K562 (cell line): ENCODE data around the gene ILKAP. TPM values are rescaled to one million over a fixed set of nuclear protein-coding genes. Genes with fewer than 3 reads are reported as not detected.

ENCODE experiments used
- ARID1B ChIP-seq: fragments of 450-650 bp; IDR thresholded peaks from 2 replicates; pipeline ENCODE4 v1.6.1; 2016; ENCODE audit warnings: antibody characterized with exemption, mild to moderate bottlenecking, inconsistent platforms
- C11orf30 ChIP-seq: fragments of 450-650 bp; IDR thresholded peaks from 2 replicates; pipeline ENCODE4 v1.6.1; 2016; ENCODE audit warnings: low read depth, mild to moderate bottlenecking
- EWSR1 ChIP-seq: fragments of 450-650 bp; IDR thresholded peaks from 2 replicates; pipeline ENCODE4 v1.6.1; 2018; ENCODE audit warnings: borderline replicate concordance, mild to moderate bottlenecking, low read depth, moderate library complexity; ENCODE audit not compliant: partially characterized antibody
- GTF2E2 ChIP-seq: fragments of 200-800 bp; sonication (Bioruptor generic); IDR thresholded peaks from 2 replicates; pipeline ENCODE4 v1.6.1; 2016; ENCODE audit warnings: missing genetic modification characterization, missing compliant biosample characterization
- HDAC2 ChIP-seq: fragments of 450-650 bp; IDR thresholded peaks from 2 replicates; pipeline ENCODE4 v1.6.1; 2016; ENCODE audit warnings: mild to moderate bottlenecking
- KDM1A ChIP-seq, 2 experiments: fragments of 450-650 bp; IDR thresholded peaks; 2 replicates each; pipeline ENCODE4 v1.6.1; 2016; ENCODE audit warnings: mild to moderate bottlenecking in 2 of 2
- MAFK ChIP-seq: IDR thresholded peaks from 2 replicates; pipeline ENCODE4 v1.6.1; 2011; ENCODE audit warnings: low read length, improper control_type of control experiment
- NCOA2 ChIP-seq, 2 experiments: fragments of 450-650 bp; IDR thresholded peaks; 2 replicates each; pipeline ENCODE4 v1.6.1; 2018; ENCODE audit warnings: mild to moderate bottlenecking in 2 of 2, moderate library complexity in 1 of 2; ENCODE audit not compliant: partially characterized antibody in 2 of 2
- TBP ChIP-seq: optimal IDR thresholded peaks from 2 replicates; pipeline ENCODE3; 2011; ENCODE audit warnings: low read depth, low read length, improper control_type of control experiment
- TGIF2 ChIP-seq: sonication (generic); formaldehyde crosslinking; IDR thresholded peaks from 2 replicates; pipeline ENCODE4 v1.8.1; 2022; ENCODE audit warnings: mild to moderate bottlenecking, missing genetic modification reagents, moderate library complexity
- XRCC3 ChIP-seq: fragments of 450-650 bp; IDR thresholded peaks from 2 replicates; pipeline ENCODE4 v1.6.1; 2017; ENCODE audit warnings: mild to moderate bottlenecking, moderate library complexity
- ZBED1 ChIP-seq: IDR thresholded peaks from 2 replicates; pipeline ENCODE4 v1.6.1; 2014
- ZNF23 ChIP-seq: fragments of 250-450 bp; sonication (Bioruptor Pico); IDR thresholded peaks from 2 replicates; pipeline ENCODE4 v1.4.0; 2020; ENCODE audit warnings: mild to moderate bottlenecking
- ZNF274 ChIP-seq: IDR thresholded peaks from 2 replicates; pipeline ENCODE4 v1.6.1; 2011; ENCODE audit warnings: low read depth, mild to moderate bottlenecking, low read length, moderate library complexity, borderline replicate concordance
- ZNF668 ChIP-seq: fragments of 250-450 bp; sonication (Bioruptor Pico); IDR thresholded peaks from 2 replicates; pipeline ENCODE4 v1.8.0; 2022; ENCODE audit warnings: mild to moderate bottlenecking, inconsistent platforms
- polyA plus RNA-seq, 8 experiments: library from polyadenylated mRNA; depleted of rRNA in 4 of 8; stranded (reverse) in 5 of 8; unstranded in 3 of 8; fragments of >200 nt; fragmentation: Nextera tagmentation in 2 of 8; fragmentation: Illumina TruSeq in 1 of 8; extraction: Ambion mirVana in 2 of 8; extraction: Trizol in 1 of 8; gene quantifications; 2 replicates each; pipeline versions ENCODE4 v1.2.1 to v1.2.3, GENCODE V29; 2011 to 2014; ENCODE audit warnings: inconsistent platforms in 1 of 8, missing spikeins in 1 of 8
- total RNA-seq, 7 experiments: library from RNA; depleted of rRNA in 6 of 7; stranded (reverse); fragments of >200 nt in 6 of 7; fragmentation: Illumina TruSeq in 2 of 7; extraction: Trizol in 2 of 7; gene quantifications; 2 replicates each; pipeline versions ENCODE4 v1.2.1 to v1.2.3, GENCODE V29; 2011 to 2021; ENCODE audit warnings: low replicate concordance in 1 of 7
- TF ChIP-seq, protein P1 (sequence below): sonication (generic); formaldehyde crosslinking; IDR thresholded peaks from 2 replicates; pipeline ENCODE4 v1.8.1; 2022; ENCODE audit warnings: missing genetic modification reagents
- TF ChIP-seq, protein P2 (sequence below), 2 experiments: fragments of 450-650 bp in 1 of 2; sonication (generic) in 1 of 2; formaldehyde crosslinking; conservative IDR thresholded peaks; 2 replicates each; pipeline versions ENCODE4 v1.4.0 to v1.8.1; 2020 to 2022; ENCODE audit warnings: mild to moderate bottlenecking in 1 of 2, missing genetic modification reagents in 1 of 2
- TF ChIP-seq, protein P3 (sequence below): fragments of 250-450 bp; sonication (Bioruptor Pico); IDR thresholded peaks from 2 replicates; pipeline ENCODE4 v1.4.0; 2020; ENCODE audit warnings: borderline replicate concordance
- TF ChIP-seq, protein P4 (sequence below), 2 experiments: IDR thresholded peaks; 2 replicates each; pipeline ENCODE4 v1.6.1; 2012; ENCODE audit warnings: improper control_type of control experiment in 2 of 2, low read depth in 2 of 2, low read length in 2 of 2, borderline replicate concordance in 1 of 2
- TF ChIP-seq, protein P5 (sequence below): fragments of 200-800 bp; sonication (Bioruptor generic); IDR thresholded peaks from 2 replicates; pipeline ENCODE4 v1.6.1; 2017; ENCODE audit warnings: missing genetic modification characterization, missing compliant biosample characterization

ILKAP gene
- total and polyA plus RNA-seq, 9 of the 15 experiments (the other 6 are each of a cell fraction or from before 2014, with no cell fraction given), result 3.1 to 43.9 (median 20.7) TPM

DNA sequence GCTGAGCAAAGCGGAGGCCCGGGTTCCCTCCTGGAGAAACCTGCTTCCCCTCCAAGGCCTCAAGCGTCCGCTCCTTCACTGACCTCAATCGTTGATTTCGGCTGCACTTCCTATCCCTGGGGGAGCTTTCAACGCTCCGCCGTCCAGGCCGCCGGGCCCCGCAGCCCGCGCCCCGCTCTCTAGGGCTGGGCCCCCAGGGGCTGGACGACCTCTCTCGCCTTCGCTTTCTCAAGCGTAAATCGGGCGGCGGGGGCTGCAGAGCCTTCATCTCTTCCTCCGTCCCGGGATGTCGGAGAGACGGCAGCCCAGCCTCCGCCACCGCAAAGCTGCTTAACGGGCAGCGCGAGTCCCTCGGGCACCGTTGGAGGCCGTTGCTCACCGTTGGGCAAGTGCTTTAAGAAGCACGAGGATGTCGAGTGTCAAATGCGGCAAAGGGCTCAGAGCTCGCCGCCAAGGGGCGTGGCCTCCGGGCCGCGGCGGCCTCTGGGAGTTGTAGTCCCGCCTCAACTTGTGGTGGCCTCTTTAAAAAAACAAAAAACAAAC lies 27.8 kb upstream of the ILKAP start (continued):
- no peak for TF ChIP-seq EWSR1
- no peak; the same call in 1 of the 2 replicates for TF ChIP-seq TGIF2 (CRISPR knock-in tag)
- no peak for TF ChIP-seq XRCC3
- TF ChIP-seq, protein P1, sequence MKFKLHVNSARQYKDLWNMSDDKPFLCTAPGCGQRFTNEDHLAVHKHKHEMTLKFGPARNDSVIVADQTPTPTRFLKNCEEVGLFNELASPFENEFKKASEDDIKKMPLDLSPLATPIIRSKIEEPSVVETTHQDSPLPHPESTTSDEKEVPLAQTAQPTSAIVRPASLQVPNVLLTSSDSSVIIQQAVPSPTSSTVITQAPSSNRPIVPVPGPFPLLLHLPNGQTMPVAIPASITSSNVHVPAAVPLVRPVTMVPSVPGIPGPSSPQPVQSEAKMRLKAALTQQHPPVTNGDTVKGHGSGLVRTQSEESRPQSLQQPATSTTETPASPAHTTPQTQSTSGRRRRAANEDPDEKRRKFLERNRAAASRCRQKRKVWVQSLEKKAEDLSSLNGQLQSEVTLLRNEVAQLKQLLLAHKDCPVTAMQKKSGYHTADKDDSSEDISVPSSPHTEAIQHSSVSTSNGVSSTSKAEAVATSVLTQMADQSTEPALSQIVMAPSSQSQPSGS (CRISPR knock-in tag), result no peak
- TF ChIP-seq, protein P2, sequence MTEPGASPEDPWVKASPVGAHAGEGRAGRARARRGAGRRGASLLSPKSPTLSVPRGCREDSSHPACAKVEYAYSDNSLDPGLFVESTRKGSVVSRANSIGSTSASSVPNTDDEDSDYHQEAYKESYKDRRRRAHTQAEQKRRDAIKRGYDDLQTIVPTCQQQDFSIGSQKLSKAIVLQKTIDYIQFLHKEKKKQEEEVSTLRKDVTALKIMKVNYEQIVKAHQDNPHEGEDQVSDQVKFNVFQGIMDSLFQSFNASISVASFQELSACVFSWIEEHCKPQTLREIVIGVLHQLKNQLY (CRISPR knock-in tag; conservative IDR thresholded peaks at IDR 0.05), result no peak
- no peak for TF ChIP-seq ARID1B
- TF ChIP-seq NCOA2 (IDR thresholded peaks at IDR 0.05; ENCODE audit: partially characterized antibody in 2 of 2), result no peak
- TF ChIP-seq HDAC2, result peak; percentile 50; the same call in 1 of the 2 replicates
- no peak for TF ChIP-seq ZNF23 (CRISPR knock-in tag)
- peak; percentile 57 for TF ChIP-seq TBP
- TF ChIP-seq, protein P3, sequence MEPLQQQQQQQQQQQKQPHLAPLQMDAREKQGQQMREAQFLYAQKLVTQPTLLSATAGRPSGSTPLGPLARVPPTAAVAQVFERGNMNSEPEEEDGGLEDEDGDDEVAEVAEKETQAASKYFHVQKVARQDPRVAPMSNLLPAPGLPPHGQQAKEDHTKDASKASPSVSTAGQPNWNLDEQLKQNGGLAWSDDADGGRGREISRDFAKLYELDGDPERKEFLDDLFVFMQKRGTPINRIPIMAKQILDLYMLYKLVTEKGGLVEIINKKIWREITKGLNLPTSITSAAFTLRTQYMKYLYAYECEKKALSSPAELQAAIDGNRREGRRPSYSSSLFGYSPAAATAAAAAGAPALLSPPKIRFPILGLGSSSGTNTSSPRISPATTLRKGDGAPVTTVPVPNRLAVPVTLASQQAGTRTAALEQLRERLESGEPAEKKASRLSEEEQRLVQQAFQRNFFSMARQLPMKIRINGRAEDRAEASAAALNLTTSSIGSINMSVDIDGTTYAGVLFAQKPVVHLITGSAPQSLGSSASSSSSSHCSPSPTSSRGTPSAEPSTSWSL (CRISPR knock-in tag), result no peak
- TF ChIP-seq KDM1A (IDR thresholded peaks at IDR 0.05), result no peak
- TF ChIP-seq, protein P4, sequence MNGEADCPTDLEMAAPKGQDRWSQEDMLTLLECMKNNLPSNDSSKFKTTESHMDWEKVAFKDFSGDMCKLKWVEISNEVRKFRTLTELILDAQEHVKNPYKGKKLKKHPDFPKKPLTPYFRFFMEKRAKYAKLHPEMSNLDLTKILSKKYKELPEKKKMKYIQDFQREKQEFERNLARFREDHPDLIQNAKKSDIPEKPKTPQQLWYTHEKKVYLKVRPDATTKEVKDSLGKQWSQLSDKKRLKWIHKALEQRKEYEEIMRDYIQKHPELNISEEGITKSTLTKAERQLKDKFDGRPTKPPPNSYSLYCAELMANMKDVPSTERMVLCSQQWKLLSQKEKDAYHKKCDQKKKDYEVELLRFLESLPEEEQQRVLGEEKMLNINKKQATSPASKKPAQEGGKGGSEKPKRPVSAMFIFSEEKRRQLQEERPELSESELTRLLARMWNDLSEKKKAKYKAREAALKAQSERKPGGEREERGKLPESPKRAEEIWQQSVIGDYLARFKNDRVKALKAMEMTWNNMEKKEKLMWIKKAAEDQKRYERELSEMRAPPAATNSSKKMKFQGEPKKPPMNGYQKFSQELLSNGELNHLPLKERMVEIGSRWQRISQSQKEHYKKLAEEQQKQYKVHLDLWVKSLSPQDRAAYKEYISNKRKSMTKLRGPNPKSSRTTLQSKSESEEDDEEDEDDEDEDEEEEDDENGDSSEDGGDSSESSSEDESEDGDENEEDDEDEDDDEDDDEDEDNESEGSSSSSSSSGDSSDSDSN (IDR thresholded peaks at IDR 0.05; ENCODE audit: borderline replicate concordance in 1 of 2, low read depth in 2 of 2, low read length in 2 of 2), result no peak
- no peak for TF ChIP-seq ZBED1
- no peak for TF ChIP-seq ZNF668 (CRISPR knock-in tag)
- TF ChIP-seq, protein P5, sequence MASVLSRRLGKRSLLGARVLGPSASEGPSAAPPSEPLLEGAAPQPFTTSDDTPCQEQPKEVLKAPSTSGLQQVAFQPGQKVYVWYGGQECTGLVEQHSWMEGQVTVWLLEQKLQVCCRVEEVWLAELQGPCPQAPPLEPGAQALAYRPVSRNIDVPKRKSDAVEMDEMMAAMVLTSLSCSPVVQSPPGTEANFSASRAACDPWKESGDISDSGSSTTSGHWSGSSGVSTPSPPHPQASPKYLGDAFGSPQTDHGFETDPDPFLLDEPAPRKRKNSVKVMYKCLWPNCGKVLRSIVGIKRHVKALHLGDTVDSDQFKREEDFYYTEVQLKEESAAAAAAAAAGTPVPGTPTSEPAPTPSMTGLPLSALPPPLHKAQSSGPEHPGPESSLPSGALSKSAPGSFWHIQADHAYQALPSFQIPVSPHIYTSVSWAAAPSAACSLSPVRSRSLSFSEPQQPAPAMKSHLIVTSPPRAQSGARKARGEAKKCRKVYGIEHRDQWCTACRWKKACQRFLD (CRISPR knock-in tag), result peak; percentile 70; the same call in 1 of the 2 replicates
- TF ChIP-seq ZNF274, result no peak
- no peak for TF ChIP-seq MAFK
- no peak for TF ChIP-seq C11orf30
- no peak for TF ChIP-seq GTF2E2 (tag)
